Trophoblast cell (in vitro differentiated cells and primary cell): ENCODE data around the gene MUC13.

Experiments used
- DNase-seq, 2 donors: peaks; one replicate each; pipeline ENCODE4 v3.0.0-alpha.2; 2016
- H2AFZ ChIP-seq: 2 replicates; pipeline ENCODE4 v1.6.1; 2013; ENCODE audit warnings: low read length, moderate library complexity, mild to moderate bottlenecking; ENCODE audit not compliant: insufficient read depth, poor library complexity
- H2AK5ac ChIP-seq: 2 replicates; pipeline ENCODE4 v1.6.1; 2013; ENCODE audit warnings: mild to moderate bottlenecking, low read length
- H2BK120ac ChIP-seq: 2 replicates; pipeline ENCODE4 v1.6.1; 2013; ENCODE audit warnings: low read length, mild to moderate bottlenecking, moderate library complexity; ENCODE audit not compliant: insufficient read depth, poor library complexity
- H2BK12ac ChIP-seq: 2 replicates; pipeline ENCODE4 v1.6.1; 2013; ENCODE audit warnings: mild to moderate bottlenecking, low read length, moderate library complexity
- H2BK5ac ChIP-seq: 2 replicates; pipeline ENCODE4 v1.6.1; 2013; ENCODE audit warnings: low read length, low read depth, moderate library complexity, mild to moderate bottlenecking; ENCODE audit not compliant: poor library complexity
- H3K14ac ChIP-seq: 2 replicates; pipeline ENCODE4 v1.6.1; 2013; ENCODE audit warnings: mild to moderate bottlenecking, low read length
- H3K18ac ChIP-seq: 2 replicates; pipeline ENCODE4 v1.6.1; 2013; ENCODE audit warnings: mild to moderate bottlenecking, low read length
- H3K23ac ChIP-seq: 2 replicates; pipeline ENCODE4 v1.6.1; 2013; ENCODE audit warnings: low read length
- H3K27ac ChIP-seq: 2 replicates; pipeline ENCODE4 v1.5.1; 2013; ENCODE audit warnings: low read depth, mild to moderate bottlenecking, inconsistent platforms, low read length, moderate library complexity
- H3K27me3 ChIP-seq: 2 replicates; pipeline ENCODE4 v1.6.1; 2013; ENCODE audit warnings: inconsistent platforms, mild to moderate bottlenecking, low read length, moderate library complexity; ENCODE audit not compliant: insufficient read depth
- H3K36me3 ChIP-seq, 2 experiments: 1 replicate in 1 of 2; 2 replicates in 1 of 2; pipeline ENCODE4 v1.6.1; 2013; ENCODE audit warnings: low read length in 2 of 2, mild to moderate bottlenecking in 2 of 2, moderate library complexity in 1 of 2; ENCODE audit not compliant: insufficient read depth in 2 of 2, control insufficient read depth in 1 of 2
- H3K4ac ChIP-seq: 2 replicates; pipeline ENCODE4 v1.6.1; 2013; ENCODE audit warnings: low read depth, mild to moderate bottlenecking, low read length, moderate library complexity
- H3K4me1 ChIP-seq, 2 experiments: 1 replicate in 1 of 2; 2 replicates in 1 of 2; pipeline ENCODE4 v1.6.1; 2013; ENCODE audit warnings: low read length in 2 of 2, mild to moderate bottlenecking in 2 of 2, moderate library complexity in 1 of 2; ENCODE audit not compliant: insufficient read depth in 2 of 2, control insufficient read depth in 1 of 2
- H3K4me2 ChIP-seq: 2 replicates; pipeline ENCODE4 v1.6.1; 2013; ENCODE audit warnings: inconsistent platforms, mild to moderate bottlenecking, low read length, moderate library complexity
- H3K4me3 ChIP-seq: 2 replicates; pipeline ENCODE4 v1.5.1; 2013; ENCODE audit warnings: mild to moderate bottlenecking, low read depth, low read length, inconsistent platforms
- H3K79me1 ChIP-seq: one replicate; pipeline ENCODE4 v1.6.1; 2013; ENCODE audit warnings: low read length
- H3K79me2 ChIP-seq: 2 replicates; pipeline ENCODE4 v1.6.1; 2013; ENCODE audit warnings: low read length, mild to moderate bottlenecking; ENCODE audit not compliant: control insufficient read depth, insufficient read depth, poor library complexity
- H3K9ac ChIP-seq: 2 replicates; pipeline ENCODE4 v1.6.1; 2013; ENCODE audit warnings: mild to moderate bottlenecking, low read length
- H3K9me3 ChIP-seq: 2 replicates; pipeline ENCODE4 v1.6.1; 2013; ENCODE audit warnings: low read depth, mild to moderate bottlenecking, control low read depth, inconsistent platforms, low read length; ENCODE audit not compliant: insufficient read depth
- H4K12ac ChIP-seq: 2 replicates; pipeline ENCODE4 v1.6.1; 2013; ENCODE audit warnings: low read depth, mild to moderate bottlenecking, low read length, moderate library complexity
- H4K8ac ChIP-seq: 2 replicates; pipeline ENCODE4 v1.6.1; 2013; ENCODE audit warnings: low read depth, mild to moderate bottlenecking, low read length, moderate library complexity
- H4K91ac ChIP-seq: one replicate; pipeline ENCODE4 v1.6.1; 2013; ENCODE audit warnings: low read depth, mild to moderate bottlenecking, low read length, moderate library complexity
- WGBS: extraction: QIAGEN DNeasy Blood & Tissue Kit; methylation state at CpG from one replicate; pipeline ENCODE4 v1.1.7; 2013; ENCODE audit warnings: missing lambda C conversion rate; ENCODE audit not compliant: insufficient read length, insufficient coverage; ENCODE audit errors: extremely low coverage; 5-methylcytosine and 5-hydroxymethylcytosine counted together

MUC13 gene

GRCh38 chr3:124951511-124952281 lies 17.1 kb upstream of the MUC13 start:
- no peaks in the 10 kb centered on the region for H3K79me1 ChIP-seq
- H4K12ac ChIP-seq: no peak overlapping the region
- no peak overlapping the region for H3K4me2 ChIP-seq
- H2AK5ac ChIP-seq: no peak overlapping the region
- H4K91ac ChIP-seq: no peak overlapping the region
- no peak overlapping the region for H2BK120ac ChIP-seq
- H3K18ac ChIP-seq: no peak overlapping the region
- no peaks in the 10 kb centered on the region for H3K4me1 ChIP-seq
- H2BK5ac ChIP-seq: no peak overlapping the region
- no peak overlapping the region for H3K23ac ChIP-seq
- H3K4ac ChIP-seq: no peak overlapping the region
- no peak overlapping the region for H3K14ac ChIP-seq
- no peak overlapping the region for H3K4me3 ChIP-seq
- H3K79me2 ChIP-seq: no peaks in the 10 kb centered on the region
- H4K8ac ChIP-seq: no peak overlapping the region
- no peak overlapping the region for H3K27ac ChIP-seq
- H2BK12ac ChIP-seq: no peak overlapping the region
- H3K9me3 ChIP-seq: no peaks in the 10 kb centered on the region
- DNase-seq: no peak
- H3K27me3 ChIP-seq: no peaks in the 10 kb centered on the region
- no peaks in the 10 kb centered on the region for H3K36me3 ChIP-seq
- H2AFZ ChIP-seq: no peak overlapping the region
- H3K9ac ChIP-seq: no peak overlapping the region
- WGBS: no CpG with 5 or more reads among the region's 8 CpGs

GRCh38 chr3:124950026-124950425 lies 15.5 kb upstream of the MUC13 start:
- DNase-seq: no peak
- no peaks in the 10 kb centered on the region for H3K9me3 ChIP-seq
- H3K4me1 ChIP-seq: no peaks in the 10 kb centered on the region
- H2BK12ac ChIP-seq: no peak overlapping the region
- H2BK5ac ChIP-seq: no peak overlapping the region
- H4K8ac ChIP-seq: no peak overlapping the region
- no peak overlapping the region for H2AFZ ChIP-seq
- no CpG with 5 or more reads among the region's 3 CpGs for WGBS
- H2BK120ac ChIP-seq: no peak overlapping the region
- H3K79me1 ChIP-seq: no peaks in the 10 kb centered on the region
- H3K4me3 ChIP-seq: no peak overlapping the region
- no peaks in the 10 kb centered on the region for H3K36me3 ChIP-seq
- no peak overlapping the region for H4K12ac ChIP-seq
- H3K23ac ChIP-seq: no peak overlapping the region
- H3K27ac ChIP-seq: no peak overlapping the region
- H3K27me3 ChIP-seq: no peaks in the 10 kb centered on the region
- no peak overlapping the region for H3K4me2 ChIP-seq
- no peak overlapping the region for H3K14ac ChIP-seq
- no peak overlapping the region for H2AK5ac ChIP-seq
- H3K18ac ChIP-seq: no peak overlapping the region
- H3K79me2 ChIP-seq: no peaks in the 10 kb centered on the region
- H4K91ac ChIP-seq: no peak overlapping the region
- H3K9ac ChIP-seq: no peak overlapping the region
- H3K4ac ChIP-seq: no peak overlapping the region

- Histone ChIP-seq H3K9ac (no peak overlapping the region), H3K27ac (no peak overlapping the region), H3K4ac (no peak overlapping the region), H2BK12ac (no peak overlapping the region), H3K79me2 (no peaks in the 10 kb centered on the region), H3K14ac (no peak overlapping the region), H3K27me3 (no peaks in the 10 kb centered on the region), H4K12ac (no peak overlapping the region), H3K23ac (no peak overlapping the region), H3K4me1 (peaks cover 3 to 5% of the 10 kb centered on the region in 2 experiments), H3K36me3 (no peaks in the 10 kb centered on the region), H3K4me3 (no peak overlapping the region), H2AK5ac (no peak overlapping the region), H3K9me3 (no peaks in the 10 kb centered on the region), H3K79me1 (no peaks in the 10 kb centered on the region), H2BK120ac (no peak overlapping the region), H2AFZ (no peak overlapping the region), H3K18ac (no peak overlapping the region), H2BK5ac (no peak overlapping the region), H4K8ac (no peak overlapping the region), H3K4me2 (no peak overlapping the region), H4K91ac (no peak overlapping the region)
- WGBS: no CpG with 5 or more reads among the region's 2 CpGs
- no peak for DNase-seq
Observed at GRCh38 chr3:124942613-124943012, 8.1 kb upstream of the MUC13 start.

GRCh38 chr3:124941771-124942170 lies 7.2 kb upstream of the MUC13 start:
- H2AK5ac ChIP-seq: no peak overlapping the region
- no peaks in the 10 kb centered on the region for H3K79me1 ChIP-seq
- H3K4me3 ChIP-seq: no peak overlapping the region
- H3K27me3 ChIP-seq: no peaks in the 10 kb centered on the region
- no peak overlapping the region for H2AFZ ChIP-seq
- no peak overlapping the region for H3K9ac ChIP-seq
- H3K27ac ChIP-seq: no peak overlapping the region
- H3K14ac ChIP-seq: no peak overlapping the region
- H2BK12ac ChIP-seq: no peak overlapping the region
- H4K12ac ChIP-seq: no peak overlapping the region
- H3K23ac ChIP-seq: no peak overlapping the region
- peaks cover 3 to 5% of the 10 kb centered on the region in 2 experiments for H3K4me1 ChIP-seq
- no peak overlapping the region for H4K8ac ChIP-seq
- no peak overlapping the region for H3K4me2 ChIP-seq
- no peak overlapping the region for H2BK5ac ChIP-seq
- H3K79me2 ChIP-seq: no peaks in the 10 kb centered on the region
- H2BK120ac ChIP-seq: no peak overlapping the region
- H4K91ac ChIP-seq: no peak overlapping the region
- H3K4ac ChIP-seq: no peak overlapping the region
- no peak for DNase-seq
- no CpG with 5 or more reads among the region's 12 CpGs for WGBS
- H3K36me3 ChIP-seq: no peaks in the 10 kb centered on the region
- no peak overlapping the region for H3K18ac ChIP-seq
- H3K9me3 ChIP-seq: no peaks in the 10 kb centered on the region
